Measurements from ENCODE around the gene HSPA1L.

The HSPA1L gene

DNA sequence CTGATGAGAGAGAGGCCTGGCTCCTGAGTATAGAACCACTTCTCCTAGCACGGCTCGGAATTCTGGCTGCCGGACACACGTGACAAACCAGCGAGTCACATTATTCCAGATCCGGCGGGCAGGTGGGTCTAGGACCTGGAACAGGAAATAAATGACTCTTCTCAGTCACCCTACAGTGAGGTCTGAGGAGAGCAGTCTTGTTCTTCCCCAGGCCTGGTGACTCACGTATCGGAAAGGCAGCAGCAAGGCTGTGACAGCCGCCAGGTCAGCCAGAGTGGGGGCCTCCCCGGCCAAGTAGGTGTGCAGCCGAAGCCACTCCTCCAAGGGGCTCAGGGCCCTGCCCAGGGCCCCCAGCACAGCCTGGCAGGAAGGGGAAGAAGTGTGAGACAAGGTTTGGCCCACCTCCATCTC is 22.3 kb downstream of the HSPA1L start:
- peak overlapping the region; percentile 25 for H3K27ac ChIP-seq (ENCODE audit: low read depth, low read length, poor library complexity, severe bottlenecking)
- no peaks in the 10 kb centered on the region for H3K9me3 ChIP-seq (ENCODE audit: low read length)
- no peaks in the 10 kb centered on the region for H3K9me2 ChIP-seq (ENCODE audit: low read depth, low read length)
- H3K4me1 ChIP-seq (ENCODE audit: insufficient read depth, low read length, severe bottlenecking): peaks cover 33% of the 10 kb centered on the region
- H3K4me2 ChIP-seq (ENCODE audit: low read length): no peak overlapping the region
- H3F3A ChIP-seq (ENCODE audit: insufficient read depth, low read length): 0 out of 2 replicates have a peak, but pooled peaks cover 6% of the 10 kb centered on the region
- no peaks in the 10 kb centered on the region for H4K20me1 ChIP-seq (ENCODE audit: insufficient read depth, low read length)
- H3K27me3 ChIP-seq (ENCODE audit: insufficient read depth, low read length): no peaks in the 10 kb centered on the region
- no peak overlapping the region for H3K9ac ChIP-seq (ENCODE audit: low read length)
- no peak overlapping the region for H3K4me3 ChIP-seq (ENCODE audit: low read depth, low read length, poor library complexity, severe bottlenecking)
- no peak overlapping the region for H2AFZ ChIP-seq (ENCODE audit: low read length)
- peaks cover 14% of the 10 kb centered on the region; the same call in 1 of the 2 replicates for H3K79me2 ChIP-seq (ENCODE audit: insufficient read depth, low read length)
- H3K36me3 ChIP-seq (ENCODE audit: insufficient read depth, low read length): peaks cover 51% of the 10 kb centered on the region
- TF ChIP-seq CTCF (IDR thresholded peaks at IDR 0.05; ENCODE audit: low read length) (no peak), EZH2 (IDR thresholded peaks at IDR 0.05; ENCODE audit: borderline replicate concordance, low read length) (no peak)

DNA sequence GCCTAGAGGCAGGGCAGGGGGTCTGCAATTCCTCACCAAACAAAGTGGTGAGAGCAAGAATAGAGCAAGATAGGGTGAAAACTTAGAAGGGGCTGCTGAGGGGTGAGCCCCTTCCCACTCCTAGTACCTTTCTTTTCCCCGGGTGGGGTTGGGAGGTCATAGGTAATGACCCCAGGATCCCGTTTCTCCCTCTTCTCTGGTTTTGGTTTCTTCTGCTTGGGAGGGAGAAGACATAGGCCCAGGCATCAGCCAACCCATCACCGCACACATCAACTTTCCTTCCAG is 23.1 kb downstream of the HSPA1L start:
- peaks cover 53% of the 10 kb centered on the region for H3K36me3 ChIP-seq (ENCODE audit: insufficient read depth, low read length)
- H3K9me3 ChIP-seq (ENCODE audit: low read length): no peaks in the 10 kb centered on the region
- no peaks in the 10 kb centered on the region for H4K20me1 ChIP-seq (ENCODE audit: insufficient read depth, low read length)
- H3K4me1 ChIP-seq (ENCODE audit: insufficient read depth, low read length, severe bottlenecking): peaks cover 28% of the 10 kb centered on the region
- peaks cover 14% of the 10 kb centered on the region; the same call in 1 of the 2 replicates for H3K79me2 ChIP-seq (ENCODE audit: insufficient read depth, low read length)
- peak overlapping the region; percentile 25 for H3K27ac ChIP-seq (ENCODE audit: low read depth, low read length, poor library complexity, severe bottlenecking)
- H3K4me3 ChIP-seq (ENCODE audit: low read depth, low read length, poor library complexity, severe bottlenecking): no peak overlapping the region
- no peak overlapping the region for H3K4me2 ChIP-seq (ENCODE audit: low read length)
- H3F3A ChIP-seq (ENCODE audit: insufficient read depth, low read length): 0 out of 2 replicates have a peak, but pooled peaks cover 3% of the 10 kb centered on the region
- no peak overlapping the region for H2AFZ ChIP-seq (ENCODE audit: low read length)
- H3K27me3 ChIP-seq (ENCODE audit: insufficient read depth, low read length): no peaks in the 10 kb centered on the region
- H3K9me2 ChIP-seq (ENCODE audit: low read depth, low read length): no peaks in the 10 kb centered on the region
- H3K9ac ChIP-seq (ENCODE audit: low read length): no peak overlapping the region
- TF ChIP-seq CTCF (IDR thresholded peaks at IDR 0.05; ENCODE audit: low read length) (no peak), EZH2 (IDR thresholded peaks at IDR 0.05; ENCODE audit: borderline replicate concordance, low read length) (no peak)

DNA sequence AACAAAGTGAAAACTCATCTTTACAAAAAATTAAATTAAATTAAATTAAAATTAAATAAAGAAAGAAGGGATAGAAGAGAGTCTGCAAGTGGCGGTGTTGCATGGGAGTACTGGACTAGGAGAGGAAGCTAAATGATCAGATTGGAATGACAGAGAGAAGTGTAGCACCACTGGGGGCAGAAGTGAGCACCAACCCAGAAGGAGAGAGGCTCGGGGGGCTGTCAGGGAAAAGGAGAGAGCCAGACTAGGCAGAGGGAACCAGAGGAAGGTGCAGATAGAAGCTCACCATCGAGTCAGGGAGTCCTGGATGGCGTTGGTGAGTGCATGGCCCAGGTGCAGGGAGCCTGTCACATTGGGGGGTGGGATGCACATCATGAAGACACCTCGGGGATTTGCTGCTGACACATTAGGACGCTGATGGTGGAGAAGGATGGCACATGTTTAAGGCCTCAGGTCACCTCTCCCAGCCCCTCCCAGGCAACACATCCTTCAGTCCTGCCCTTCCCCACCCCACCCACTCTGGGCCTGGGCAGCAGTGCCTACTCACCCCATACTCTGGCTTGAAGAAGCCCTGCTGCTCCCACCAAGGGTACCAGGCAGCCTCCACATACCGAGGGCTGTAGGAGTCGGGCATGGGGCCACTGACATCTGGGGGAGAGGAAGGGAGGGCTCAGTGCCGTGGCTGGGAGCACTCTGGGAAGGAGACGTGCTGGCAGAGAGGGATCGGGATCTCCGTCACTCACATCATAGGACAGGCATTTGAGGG is 23.6 kb downstream of the HSPA1L start:
- Histone ChIP-seq H3K9me2 (ENCODE audit: low read depth, low read length) (no peaks in the 10 kb centered on the region), H3K27ac (ENCODE audit: low read depth, low read length, poor library complexity, severe bottlenecking) (no peak overlapping the region), H3K36me3 (ENCODE audit: insufficient read depth, low read length) (peaks cover 55% of the 10 kb centered on the region), H4K20me1 (ENCODE audit: insufficient read depth, low read length) (no peaks in the 10 kb centered on the region), H2AFZ (ENCODE audit: low read length) (no peak overlapping the region), H3F3A (ENCODE audit: insufficient read depth, low read length) (no peaks in the 10 kb centered on the region), H3K9me3 (ENCODE audit: low read length) (no peaks in the 10 kb centered on the region), H3K79me2 (ENCODE audit: insufficient read depth, low read length) (peaks cover 14% of the 10 kb centered on the region; the same call in 1 of the 2 replicates), H3K4me3 (ENCODE audit: low read depth, low read length, poor library complexity, severe bottlenecking) (no peak overlapping the region), H3K4me2 (ENCODE audit: low read length) (no peak overlapping the region), H3K9ac (ENCODE audit: low read length) (no peak overlapping the region), H3K4me1 (ENCODE audit: insufficient read depth, low read length, severe bottlenecking) (peaks cover 28% of the 10 kb centered on the region), H3K27me3 (ENCODE audit: insufficient read depth, low read length) (no peaks in the 10 kb centered on the region)
- peak; percentile 64 for TF ChIP-seq CTCF (IDR thresholded peaks at IDR 0.05; ENCODE audit: low read length)
- TF ChIP-seq EZH2 (IDR thresholded peaks at IDR 0.05; ENCODE audit: borderline replicate concordance, low read length): no peak
